ENCODE data around the gene PHC2.

The PHC2 gene

GRCh38 chr1:33363021-33363420, 67.9 kb downstream of the PHC2 start:
- ChIA-PET POLR2A (no interaction called here), CTCF (interaction anchor here (1.9 to 2.3 kb wide), 3 partner anchors 10 to 108 kb away, joined by 5 to 14 read pairs (median 6); no protein-coding TSS in a partner anchor)

GRCh38 chr1:33361532-33362235, 69.2 kb downstream of the PHC2 start:
- no peak for TF ChIP-seq CTCF (IDR thresholded peaks at IDR 0.05; ENCODE audit: control extremely low read depth, extremely low read depth, low read depth, missing control alignments)
- CTCF ChIA-PET, result interaction anchor here (1.0 to 2.3 kb wide), 6 partner anchors 11 to 266 kb away, joined by 3 to 14 read pairs (median 4); no protein-coding TSS in a partner anchor
- no peak for DNase-seq (ENCODE audit: extremely low spot score)
- POLR2A ChIA-PET, result no interaction called here

More at GRCh38 chr1:33363021-33363420, 67.9 kb downstream of the PHC2 start:
- no peak for TF ChIP-seq CTCF (IDR thresholded peaks at IDR 0.05; ENCODE audit: control extremely low read depth, extremely low read depth, low read depth, missing control alignments)
- no peak for DNase-seq (ENCODE audit: extremely low spot score)

- no peak for TF ChIP-seq CTCF (IDR thresholded peaks at IDR 0.05; ENCODE audit: control extremely low read depth, extremely low read depth, low read depth, missing control alignments)
- CTCF ChIA-PET, result interaction anchor here (1.2 kb wide), 1 partner anchor 65 kb away, joined by 4 read pairs; no protein-coding TSS in a partner anchor
- no peak for DNase-seq (ENCODE audit: extremely low spot score)
- POLR2A ChIA-PET, result no interaction called here
Measured at GRCh38 chr1:33360367-33360766, 70.5 kb downstream of the PHC2 start.

- no peak for DNase-seq (ENCODE audit: extremely low spot score)
- TF ChIP-seq CTCF (IDR thresholded peaks at IDR 0.05; ENCODE audit: control extremely low read depth, extremely low read depth, low read depth, missing control alignments), result no peak
- ChIA-PET POLR2A (no interaction called here), CTCF (interaction anchor here (1.2 kb wide), 1 partner anchor 64 kb away, joined by 4 read pairs; no protein-coding TSS in a partner anchor)
Measured at GRCh38 chr1:33359931-33360330, 71.0 kb downstream of the PHC2 start.

GRCh38 chr1:33358795-33359503, 71.9 kb downstream of the PHC2 start:
- no peak for TF ChIP-seq CTCF (IDR thresholded peaks at IDR 0.05; ENCODE audit: control extremely low read depth, extremely low read depth, low read depth, missing control alignments)
- CTCF ChIA-PET, result interaction anchor here (0.6 kb wide), 1 partner anchor 20 kb away, joined by 3 read pairs; no protein-coding TSS in a partner anchor
- POLR2A ChIA-PET, result no interaction called here
- DNase-seq (ENCODE audit: extremely low spot score), result no peak

- TF ChIP-seq CTCF (IDR thresholded peaks at IDR 0.05; ENCODE audit: control extremely low read depth, extremely low read depth, low read depth, missing control alignments), result no peak
- POLR2A ChIA-PET, result no interaction called here
- no peak for DNase-seq (ENCODE audit: extremely low spot score)
- CTCF ChIA-PET, result no interaction called here
Measured at GRCh38 chr1:33358114-33358794, 72.6 kb downstream of the PHC2 start.
